Measurements from ENCODE around the gene UNC13A. TPM values are rescaled to one million over a fixed set of nuclear protein-coding genes. Genes with fewer than 3 reads are reported as not detected.

The UNC13A gene
- total RNA-seq, 1 donor from 2014 or later, result 1.2 TPM

DNA sequence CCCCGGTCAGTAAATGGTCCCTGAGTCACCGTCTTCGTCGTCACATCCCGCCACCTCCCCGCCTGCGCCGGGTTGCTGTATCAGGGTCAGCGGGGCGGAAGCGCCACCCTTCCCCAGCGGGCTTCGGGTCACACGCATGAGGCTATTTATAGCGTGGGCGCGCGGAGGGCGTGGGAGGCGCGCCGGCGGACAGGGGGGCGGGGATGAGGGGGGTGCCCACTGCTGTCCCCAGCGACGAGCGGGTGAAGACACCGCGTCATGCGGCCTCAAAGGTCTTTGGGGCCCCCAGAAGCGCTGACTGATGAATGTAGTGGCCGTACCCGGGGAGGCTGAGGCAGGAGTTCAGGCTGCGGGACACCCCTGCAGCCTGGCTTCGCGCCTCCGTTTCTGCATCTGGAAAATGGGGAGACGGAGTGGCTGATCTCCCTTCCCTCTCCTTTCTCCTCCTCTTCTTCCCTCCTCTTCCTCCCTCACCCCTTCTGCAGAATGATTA lies 7.9 kb downstream of the UNC13A start:
- no peak overlapping the region for H3K27ac Mint-ChIP-seq (ENCODE audit: unreplicated experiment)
- TF ChIP-seq, protein P1, sequence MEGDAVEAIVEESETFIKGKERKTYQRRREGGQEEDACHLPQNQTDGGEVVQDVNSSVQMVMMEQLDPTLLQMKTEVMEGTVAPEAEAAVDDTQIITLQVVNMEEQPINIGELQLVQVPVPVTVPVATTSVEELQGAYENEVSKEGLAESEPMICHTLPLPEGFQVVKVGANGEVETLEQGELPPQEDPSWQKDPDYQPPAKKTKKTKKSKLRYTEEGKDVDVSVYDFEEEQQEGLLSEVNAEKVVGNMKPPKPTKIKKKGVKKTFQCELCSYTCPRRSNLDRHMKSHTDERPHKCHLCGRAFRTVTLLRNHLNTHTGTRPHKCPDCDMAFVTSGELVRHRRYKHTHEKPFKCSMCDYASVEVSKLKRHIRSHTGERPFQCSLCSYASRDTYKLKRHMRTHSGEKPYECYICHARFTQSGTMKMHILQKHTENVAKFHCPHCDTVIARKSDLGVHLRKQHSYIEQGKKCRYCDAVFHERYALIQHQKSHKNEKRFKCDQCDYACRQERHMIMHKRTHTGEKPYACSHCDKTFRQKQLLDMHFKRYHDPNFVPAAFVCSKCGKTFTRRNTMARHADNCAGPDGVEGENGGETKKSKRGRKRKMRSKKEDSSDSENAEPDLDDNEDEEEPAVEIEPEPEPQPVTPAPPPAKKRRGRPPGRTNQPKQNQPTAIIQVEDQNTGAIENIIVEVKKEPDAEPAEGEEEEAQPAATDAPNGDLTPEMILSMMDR (IDR thresholded peaks at IDR 0.05; ENCODE audit: unreplicated experiment), result no peak
- no peaks in the 10 kb centered on the region for H3K4me1 Mint-ChIP-seq (ENCODE audit: unreplicated experiment)
- H3K4me3 Mint-ChIP-seq (ENCODE audit: unreplicated experiment), result no peak overlapping the region
- peaks cover 14% of the 10 kb centered on the region for H3K27me3 Mint-ChIP-seq (ENCODE audit: unreplicated experiment)
- no peaks in the 10 kb centered on the region for H3K9me3 Mint-ChIP-seq (ENCODE audit: unreplicated experiment)
- peak; percentile 31 for DNase-seq (ENCODE audit: low spot score)
- no peaks in the 10 kb centered on the region for H3K36me3 Mint-ChIP-seq (ENCODE audit: low read depth, unreplicated experiment)

DNA sequence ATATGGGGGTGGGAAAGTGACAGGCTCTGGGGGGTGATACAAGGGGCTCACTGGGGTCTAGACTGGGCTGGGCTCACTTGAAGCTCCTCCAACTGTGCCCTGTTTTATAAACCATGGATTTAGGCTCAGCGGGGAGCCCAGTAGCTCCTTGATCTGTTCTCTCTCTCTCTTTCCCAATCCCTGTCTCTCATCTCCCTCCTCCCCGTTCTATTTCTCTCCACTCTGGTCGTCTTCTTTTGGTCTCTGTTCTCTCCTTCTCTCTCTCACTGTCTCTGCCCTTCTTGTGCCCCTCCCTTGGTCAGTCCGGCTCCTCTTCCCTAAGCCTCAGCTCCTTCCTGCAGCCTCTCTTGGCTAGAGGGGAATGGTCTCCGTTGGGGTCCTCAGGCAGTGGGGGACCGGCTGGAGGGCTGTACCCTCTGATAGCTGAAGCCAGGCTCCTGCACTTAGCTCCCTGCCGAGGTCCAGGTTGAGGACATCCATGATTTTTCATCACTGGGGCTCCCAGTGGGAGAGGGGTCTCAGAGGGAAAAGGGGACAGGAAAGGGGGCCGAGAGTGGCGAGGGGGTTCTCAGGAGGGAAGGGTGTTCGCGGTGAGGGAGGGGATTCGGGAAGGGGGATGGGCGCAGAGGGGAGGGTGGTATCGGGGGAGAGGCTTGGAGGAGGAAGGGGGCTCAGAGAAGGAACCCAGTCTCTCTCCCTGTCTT lies 8.5 kb downstream of the UNC13A start:
- Mint-ChIP-seq H3K4me3 (ENCODE audit: unreplicated experiment) (no peak overlapping the region), H3K27me3 (ENCODE audit: unreplicated experiment) (peaks cover 13% of the 10 kb centered on the region), H3K27ac (ENCODE audit: unreplicated experiment) (peak overlapping the region; percentile 52), H3K4me1 (ENCODE audit: unreplicated experiment) (no peaks in the 10 kb centered on the region), H3K36me3 (ENCODE audit: low read depth, unreplicated experiment) (no peaks in the 10 kb centered on the region), H3K9me3 (ENCODE audit: unreplicated experiment) (no peaks in the 10 kb centered on the region)
- TF ChIP-seq, protein P1 (IDR thresholded peaks at IDR 0.05; ENCODE audit: unreplicated experiment), result no peak
- no peak for DNase-seq (ENCODE audit: low spot score)

DNA sequence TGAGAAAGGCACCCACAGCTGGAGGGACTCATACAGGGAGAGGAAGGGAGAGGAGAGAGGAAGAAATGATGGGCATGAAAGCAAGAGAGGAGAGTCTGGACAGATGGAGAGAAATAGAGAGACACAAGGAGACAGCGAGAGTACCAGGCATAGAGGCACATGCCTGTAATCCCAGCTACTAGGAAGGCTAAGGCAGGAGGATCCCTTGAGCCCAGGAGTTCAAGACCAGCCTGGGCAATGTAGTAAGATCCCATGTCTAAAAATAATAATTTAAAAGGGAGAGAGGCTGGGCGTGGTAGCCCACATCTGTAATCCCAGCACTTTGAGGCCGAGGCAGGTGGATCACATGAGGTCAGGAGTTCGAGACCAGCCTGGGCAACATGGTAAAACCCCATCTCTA lies 9.3 kb downstream of the UNC13A start:
- Mint-ChIP-seq H3K36me3 (ENCODE audit: low read depth, unreplicated experiment) (no peaks in the 10 kb centered on the region), H3K4me3 (ENCODE audit: unreplicated experiment) (no peak overlapping the region), H3K4me1 (ENCODE audit: unreplicated experiment) (no peaks in the 10 kb centered on the region), H3K27me3 (ENCODE audit: unreplicated experiment) (peaks cover 11% of the 10 kb centered on the region), H3K9me3 (ENCODE audit: unreplicated experiment) (no peaks in the 10 kb centered on the region), H3K27ac (ENCODE audit: unreplicated experiment) (no peak overlapping the region)
- TF ChIP-seq, protein P1 (IDR thresholded peaks at IDR 0.05; ENCODE audit: unreplicated experiment), result no peak
- no peak for DNase-seq (ENCODE audit: low spot score)

DNA sequence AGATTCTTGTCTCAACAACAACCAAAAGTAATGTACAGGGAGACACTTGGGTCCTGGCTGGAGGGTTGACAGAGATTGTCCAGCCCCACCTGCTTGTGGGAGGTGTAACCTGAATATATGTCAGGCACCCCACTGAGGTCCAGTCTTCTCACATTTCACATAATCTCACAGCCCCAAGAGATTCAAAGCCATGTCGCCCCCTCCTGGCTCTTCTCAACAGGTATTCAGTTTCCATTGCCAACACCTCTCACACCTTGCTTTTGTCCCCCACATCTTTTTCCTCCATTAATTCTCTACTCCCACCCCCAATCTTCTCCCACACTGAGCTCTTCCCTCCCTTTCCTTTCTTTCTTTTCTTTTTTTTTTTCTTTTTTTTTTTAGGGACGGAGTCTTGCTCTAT lies 11.2 kb downstream of the UNC13A start:
- no peak for DNase-seq (ENCODE audit: low spot score)
- H3K9me3 Mint-ChIP-seq (ENCODE audit: unreplicated experiment), result no peaks in the 10 kb centered on the region
- peaks cover 11% of the 10 kb centered on the region for H3K27me3 Mint-ChIP-seq (ENCODE audit: unreplicated experiment)
- H3K27ac Mint-ChIP-seq (ENCODE audit: unreplicated experiment), result no peak overlapping the region
- H3K4me1 Mint-ChIP-seq (ENCODE audit: unreplicated experiment), result no peaks in the 10 kb centered on the region
- no peak overlapping the region for H3K4me3 Mint-ChIP-seq (ENCODE audit: unreplicated experiment)
- TF ChIP-seq, protein P1 (IDR thresholded peaks at IDR 0.05; ENCODE audit: unreplicated experiment), result no peak
- no peaks in the 10 kb centered on the region for H3K36me3 Mint-ChIP-seq (ENCODE audit: low read depth, unreplicated experiment)

DNA sequence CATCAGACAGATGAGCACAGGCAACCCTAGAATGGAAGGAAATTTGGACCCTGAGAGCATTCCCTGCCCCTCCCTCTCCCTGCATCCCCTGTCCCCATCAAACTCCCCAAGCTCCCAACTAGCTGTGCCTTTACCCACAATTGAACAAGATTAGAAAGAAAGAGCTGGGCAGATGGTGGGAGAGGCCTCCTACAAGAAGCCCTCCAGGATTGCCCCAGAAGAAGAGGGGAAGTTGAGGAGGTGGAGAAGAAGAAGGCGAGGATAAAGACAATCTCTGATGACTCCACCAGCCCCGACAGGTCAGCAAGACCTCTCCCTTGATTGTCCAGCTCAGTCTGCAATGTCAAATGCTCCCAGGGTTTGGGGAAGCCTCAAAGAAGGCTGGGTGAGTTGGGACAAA lies 11.9 kb downstream of the UNC13A start:
- Mint-ChIP-seq H3K27me3 (ENCODE audit: unreplicated experiment) (peaks cover 11% of the 10 kb centered on the region), H3K27ac (ENCODE audit: unreplicated experiment) (no peak overlapping the region), H3K4me1 (ENCODE audit: unreplicated experiment) (no peaks in the 10 kb centered on the region), H3K4me3 (ENCODE audit: unreplicated experiment) (no peak overlapping the region), H3K9me3 (ENCODE audit: unreplicated experiment) (no peaks in the 10 kb centered on the region), H3K36me3 (ENCODE audit: low read depth, unreplicated experiment) (no peaks in the 10 kb centered on the region)
- no peak for DNase-seq (ENCODE audit: low spot score)
- TF ChIP-seq, protein P1 (IDR thresholded peaks at IDR 0.05; ENCODE audit: unreplicated experiment), result no peak

All from endothelial cell (in vitro differentiated cells).